Skeletal muscle satellite cell (primary cell): ENCODE results near the gene RASGRP1.

Experiments used
- H3K27me3 ChIP-seq: 2 replicates; pipeline ENCODE4 v1.7.0; 2013; ENCODE audit warnings: low read length; ENCODE audit not compliant: control insufficient read depth, insufficient read depth
- H3K36me3 ChIP-seq: 2 replicates; pipeline ENCODE4 v1.7.0; 2013; ENCODE audit warnings: mild to moderate bottlenecking, control low read depth, low read length; ENCODE audit not compliant: insufficient read depth
- H3K4me1 ChIP-seq: 2 replicates; pipeline ENCODE4 v1.7.0; 2013; ENCODE audit warnings: low read length; ENCODE audit not compliant: control insufficient read depth, insufficient read depth
- H3K4me2 ChIP-seq: 2 replicates; pipeline ENCODE4 v1.7.0; 2013; ENCODE audit warnings: mild to moderate bottlenecking, low read length
- H3K4me3 ChIP-seq: 2 replicates; pipeline ENCODE4 v1.7.0; 2013; ENCODE audit warnings: low read length
- H3K9ac ChIP-seq: 2 replicates; pipeline ENCODE4 v1.7.0; 2013; ENCODE audit warnings: mild to moderate bottlenecking, low read depth, low read length, moderate library complexity
- H3K9me3 ChIP-seq: replicated peaks from 2 replicates; pipeline ENCODE4 v1.7.0; 2013; ENCODE audit warnings: mild to moderate bottlenecking, control low read depth, low read length

The RASGRP1 gene

DNA sequence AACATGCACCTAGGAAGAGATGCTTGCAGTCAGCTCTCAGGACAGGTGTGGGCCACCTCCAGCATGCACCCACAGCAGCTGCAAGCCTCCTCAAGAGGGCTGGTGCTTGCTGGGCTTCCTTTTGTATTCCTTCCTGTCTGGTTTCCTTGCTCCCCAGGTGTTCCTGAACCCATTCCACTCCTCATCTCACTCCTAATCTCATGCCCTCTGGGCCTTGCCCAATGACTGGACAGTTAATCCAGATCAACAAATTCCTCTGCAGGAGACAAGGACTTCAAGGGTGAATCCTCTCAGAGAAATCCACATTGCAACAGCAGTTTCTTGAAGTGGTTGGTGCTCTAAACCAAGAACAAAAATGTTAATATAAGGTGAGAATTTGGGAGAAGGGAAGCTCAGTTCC, 30.7 kb downstream of the RASGRP1 start:
- H3K9me3 ChIP-seq: no peaks in the 10 kb centered on the region
- H3K9ac ChIP-seq: no peak overlapping the region
- peaks cover 4% of the 10 kb centered on the region for H3K4me1 ChIP-seq
- H3K27me3 ChIP-seq: no peaks in the 10 kb centered on the region
- H3K4me3 ChIP-seq: no peak overlapping the region
- no peak overlapping the region for H3K4me2 ChIP-seq
- H3K36me3 ChIP-seq: no peaks in the 10 kb centered on the region

DNA sequence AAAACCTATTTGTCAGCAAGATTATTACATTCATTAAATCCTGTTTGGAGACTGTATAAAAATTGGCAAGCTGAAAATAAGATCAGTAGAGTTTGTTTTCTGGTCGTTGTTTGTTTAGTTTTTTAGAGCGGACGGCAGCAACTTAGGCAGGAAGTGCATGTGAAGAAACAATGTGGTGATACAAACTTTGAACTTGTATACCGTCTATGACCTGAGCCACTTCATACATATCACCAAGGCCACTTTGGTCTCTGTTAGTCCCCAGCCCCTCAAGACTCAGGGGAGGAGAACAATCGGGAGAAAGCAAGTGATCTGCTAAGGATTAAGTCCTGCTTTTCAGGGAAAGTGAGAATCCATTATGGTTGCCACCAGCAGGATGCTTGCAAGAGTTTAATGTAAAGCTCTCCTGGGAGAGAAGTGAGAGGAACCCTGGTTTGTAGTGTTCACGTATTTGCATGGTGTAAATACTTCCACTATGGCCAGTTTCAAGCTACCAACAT, 31.1 kb downstream of the RASGRP1 start:
- Histone ChIP-seq H3K36me3 (no peaks in the 10 kb centered on the region), H3K9me3 (no peaks in the 10 kb centered on the region), H3K4me1 (peaks cover 4% of the 10 kb centered on the region), H3K4me3 (no peak overlapping the region), H3K9ac (no peak overlapping the region), H3K4me2 (no peak overlapping the region), H3K27me3 (no peaks in the 10 kb centered on the region)

GRCh38 chr15:38532728-38533127, 31.9 kb downstream of the RASGRP1 start:
- no peaks in the 10 kb centered on the region for H3K27me3 ChIP-seq
- H3K4me1 ChIP-seq: peaks cover 7% of the 10 kb centered on the region
- H3K4me2 ChIP-seq: no peak overlapping the region
- no peak overlapping the region for H3K9ac ChIP-seq
- no peaks in the 10 kb centered on the region for H3K36me3 ChIP-seq
- no peak overlapping the region for H3K4me3 ChIP-seq
- no peaks in the 10 kb centered on the region for H3K9me3 ChIP-seq

DNA sequence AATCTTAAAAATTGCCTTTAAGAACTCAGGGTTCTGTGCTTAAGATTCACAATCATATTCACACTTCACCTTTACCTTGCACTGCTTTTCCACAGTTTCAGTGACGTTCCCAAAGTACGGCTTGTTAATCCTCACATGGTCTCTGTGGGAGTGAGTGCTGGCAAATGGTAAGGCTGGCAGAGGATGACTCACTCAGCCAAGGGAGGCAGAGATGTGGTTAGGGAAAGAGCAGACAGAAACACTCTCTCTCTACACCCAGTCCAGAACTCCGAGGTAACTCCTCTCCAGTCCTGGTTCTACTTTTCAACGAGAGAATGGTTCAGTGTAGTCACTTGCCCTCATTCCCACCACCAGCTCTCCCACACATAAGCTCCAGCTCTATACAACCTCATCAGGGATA, 33.1 kb downstream of the RASGRP1 start:
- H3K36me3 ChIP-seq: no peaks in the 10 kb centered on the region
- peak overlapping the region; percentile 47 for H3K4me2 ChIP-seq
- H3K4me3 ChIP-seq: no peak overlapping the region
- H3K4me1 ChIP-seq: peaks cover 7% of the 10 kb centered on the region
- H3K9me3 ChIP-seq: no peaks in the 10 kb centered on the region
- H3K9ac ChIP-seq: no peak overlapping the region
- no peaks in the 10 kb centered on the region for H3K27me3 ChIP-seq

GRCh38 chr15:38530113-38530512, 34.5 kb downstream of the RASGRP1 start:
- H3K4me2 ChIP-seq: no peak overlapping the region
- peaks cover 7% of the 10 kb centered on the region for H3K4me1 ChIP-seq
- no peak overlapping the region for H3K9ac ChIP-seq
- H3K9me3 ChIP-seq: no peaks in the 10 kb centered on the region
- no peaks in the 10 kb centered on the region for H3K27me3 ChIP-seq
- H3K36me3 ChIP-seq: no peaks in the 10 kb centered on the region
- H3K4me3 ChIP-seq: no peak overlapping the region

- Histone ChIP-seq H3K4me2 (no peak overlapping the region), H3K36me3 (no peaks in the 10 kb centered on the region), H3K9ac (no peak overlapping the region), H3K4me1 (peaks cover 7% of the 10 kb centered on the region), H3K27me3 (no peaks in the 10 kb centered on the region), H3K9me3 (no peaks in the 10 kb centered on the region), H3K4me3 (no peak overlapping the region)
These were observed 36.3 kb downstream of the RASGRP1 start for GRCh38 chr15:38528294-38528693.

DNA sequence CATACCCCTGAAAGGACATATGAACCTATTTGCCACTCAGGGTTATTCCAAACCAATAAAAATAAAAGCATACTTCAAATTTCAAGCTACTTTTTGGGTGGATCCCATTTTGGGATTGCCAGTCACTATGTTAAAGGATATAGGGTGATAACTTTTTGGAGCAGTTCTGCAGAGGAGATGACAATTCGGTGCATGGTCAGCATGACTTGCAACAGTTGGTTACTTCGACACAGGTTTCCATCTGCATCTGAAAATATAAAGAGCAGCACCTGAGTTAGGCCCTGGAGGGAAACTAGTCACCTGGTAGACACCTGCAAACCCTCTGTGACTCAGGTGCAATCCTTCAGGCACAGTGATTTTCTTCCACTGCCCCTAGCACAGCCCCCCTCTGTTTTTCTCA, 38.5 kb downstream of the RASGRP1 start:
- Histone ChIP-seq H3K9me3 (no peaks in the 10 kb centered on the region), H3K4me1 (peaks cover 3% of the 10 kb centered on the region), H3K36me3 (no peaks in the 10 kb centered on the region), H3K4me2 (no peak overlapping the region), H3K27me3 (peaks cover 6% of the 10 kb centered on the region), H3K9ac (no peak overlapping the region), H3K4me3 (no peak overlapping the region)

DNA sequence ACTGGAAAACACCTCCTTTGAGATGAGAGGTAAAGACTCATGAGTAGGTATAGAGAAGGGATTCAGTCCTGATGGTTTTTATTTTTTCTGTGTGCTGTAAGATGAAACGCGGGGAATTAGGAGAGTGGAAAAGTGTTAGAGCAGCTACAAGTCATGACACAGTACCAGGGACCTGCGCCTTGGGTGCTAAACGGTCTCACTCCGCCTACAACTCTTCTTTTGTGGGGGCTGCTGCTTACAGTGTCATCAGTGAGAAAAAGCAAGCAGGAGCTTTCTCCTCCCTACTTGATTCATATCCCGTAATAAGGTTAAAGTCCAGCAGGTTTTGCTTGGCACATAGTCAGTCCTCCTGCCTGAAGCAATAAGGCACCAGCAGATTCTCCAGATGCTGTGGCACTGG, 39.1 kb downstream of the RASGRP1 start:
- Histone ChIP-seq H3K9ac (no peak overlapping the region), H3K4me2 (no peak overlapping the region), H3K27me3 (peaks cover 7% of the 10 kb centered on the region), H3K4me3 (no peak overlapping the region), H3K9me3 (no peaks in the 10 kb centered on the region), H3K4me1 (peaks cover 3% of the 10 kb centered on the region), H3K36me3 (no peaks in the 10 kb centered on the region)

- peaks cover 18% of the 10 kb centered on the region for H3K27me3 ChIP-seq
- H3K9ac ChIP-seq: no peak overlapping the region
- H3K36me3 ChIP-seq: no peaks in the 10 kb centered on the region
These were observed 40.5 kb downstream of the RASGRP1 start for GRCh38 chr15:38524156-38524555.

DNA sequence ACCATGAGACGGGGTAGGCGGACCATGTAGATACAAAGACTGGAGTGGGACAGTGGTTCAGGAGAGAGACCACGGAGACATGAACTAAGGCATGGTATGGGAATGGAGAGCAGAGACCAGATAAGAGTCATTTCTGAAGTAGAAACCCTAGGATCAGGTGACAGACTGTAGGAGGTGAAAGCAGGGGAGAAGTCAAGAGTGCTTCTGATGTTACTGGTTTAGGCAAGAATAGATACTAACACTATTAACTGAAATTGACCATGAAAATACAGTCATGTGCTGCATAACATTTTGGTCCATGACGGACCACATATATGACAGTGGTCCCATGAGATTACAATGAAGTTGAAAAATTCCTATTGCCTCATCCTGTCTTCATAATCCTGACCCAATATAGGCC, 41.7 kb downstream of the RASGRP1 start:
- Histone ChIP-seq H3K4me2 (no peak overlapping the region), H3K4me1 (no peaks in the 10 kb centered on the region), H3K9me3 (no peaks in the 10 kb centered on the region), H3K4me3 (no peak overlapping the region), H3K27me3 (peaks cover 27% of the 10 kb centered on the region), H3K36me3 (no peaks in the 10 kb centered on the region), H3K9ac (no peak overlapping the region)

More at GRCh38 chr15:38524156-38524555, 40.5 kb downstream of the RASGRP1 start:
- peaks cover 3% of the 10 kb centered on the region for H3K4me1 ChIP-seq
- no peak overlapping the region for H3K4me2 ChIP-seq
- H3K4me3 ChIP-seq: no peak overlapping the region
- H3K9me3 ChIP-seq: no peaks in the 10 kb centered on the region

GRCh38 chr15:38521316-38521715, 43.3 kb downstream of the RASGRP1 start:
- H3K36me3 ChIP-seq: no peaks in the 10 kb centered on the region

DNA sequence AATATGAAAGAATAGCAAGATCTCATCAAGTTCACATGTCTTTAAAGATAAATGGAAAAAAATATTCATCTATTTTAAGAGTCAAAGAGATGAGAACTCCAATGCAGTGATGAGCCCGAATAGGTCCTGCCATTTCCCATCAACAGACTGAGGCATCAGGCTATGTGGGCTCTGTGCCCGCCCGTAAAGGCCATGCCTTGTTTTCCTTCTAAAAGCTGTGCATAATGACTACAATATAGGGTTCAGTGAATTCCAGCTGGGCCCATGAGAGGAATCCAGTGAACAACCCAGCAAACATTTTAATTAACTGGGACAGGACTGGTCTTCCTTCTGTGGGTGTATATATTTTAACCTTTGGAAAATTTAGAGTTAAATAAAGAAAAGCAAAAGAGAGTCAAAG, 44.6 kb downstream of the RASGRP1 start:
- Histone ChIP-seq H3K36me3 (no peaks in the 10 kb centered on the region), H3K4me1 (no peaks in the 10 kb centered on the region), H3K9ac (no peak overlapping the region), H3K4me3 (no peak overlapping the region), H3K9me3 (no peaks in the 10 kb centered on the region), H3K4me2 (no peak overlapping the region), H3K27me3 (peaks cover 32% of the 10 kb centered on the region)

More at GRCh38 chr15:38521316-38521715, 43.3 kb downstream of the RASGRP1 start:
- Histone ChIP-seq H3K27me3 (peaks cover 30% of the 10 kb centered on the region), H3K4me2 (no peak overlapping the region), H3K9ac (no peak overlapping the region), H3K4me3 (no peak overlapping the region), H3K4me1 (no peaks in the 10 kb centered on the region), H3K9me3 (no peaks in the 10 kb centered on the region)
